HG02973 (cell line): ENCODE measurements around the gene CLIP2.
"Not testable (repeated sequence)": the region's sequence is repeated elsewhere in the genome, so short reads cannot be mapped to it uniquely, and the experiment has no call there.

ENCODE experiments used
- ATAC-seq: cut with Tn5 transposase; IDR thresholded peaks from one replicate; pipeline ENCODE4 v1.9.1; 2021; ENCODE audit warnings: moderate library complexity; ENCODE audit not compliant: unreplicated experiment

CLIP2 gene

GRCh38 chr7:74289018-74289658, at the start of gene CLIP2:
TSS of gene CLIP2 (plus strand) at chr7:74289407. CDS start at chr7:74317547, 28,140 bp downstream.
- ATAC-seq = peak; percentile 49

GRCh38 chr7:74240482-74240881, 48.7 kb upstream of the CLIP2 start:
- no peak for ATAC-seq

GRCh38 chr7:74242122-74242443, 47.1 kb upstream of the CLIP2 start:
- ATAC-seq = no peak

- ATAC-seq = no peak
These were observed 42.7 kb upstream of the CLIP2 start for GRCh38 chr7:74246497-74246896.

GRCh38 chr7:74248156-74248555, 41.1 kb upstream of the CLIP2 start:
- ATAC-seq = no peak

- ATAC-seq = not testable (repeated sequence)
These were observed 40.1 kb upstream of the CLIP2 start for GRCh38 chr7:74249058-74249457.

- ATAC-seq = no peak
These were observed 36.3 kb upstream of the CLIP2 start for GRCh38 chr7:74252893-74253292.

GRCh38 chr7:74253331-74253730, 35.9 kb upstream of the CLIP2 start:
- ATAC-seq = no peak

GRCh38 chr7:74253835-74254128, 35.4 kb upstream of the CLIP2 start:
- ATAC-seq = no peak

GRCh38 chr7:74254129-74254857, 34.9 kb upstream of the CLIP2 start, which contains the start of gene RFC2:
TSS of gene RFC2 (minus strand) at chr7:74254399. CDS start at chr7:74254383, 16 bp downstream.
- ATAC-seq = peak; percentile 91

GRCh38 chr7:74254858-74255379, 34.3 kb upstream of the CLIP2 start:
- ATAC-seq = no peak

GRCh38 chr7:74255461-74255860, 33.7 kb upstream of the CLIP2 start:
- ATAC-seq = not testable (repeated sequence)

GRCh38 chr7:74256491-74257408, 32.5 kb upstream of the CLIP2 start:
- no peak for ATAC-seq

GRCh38 chr7:74258639-74259038, 30.6 kb upstream of the CLIP2 start:
- no peak for ATAC-seq

GRCh38 chr7:74262639-74263398, 26.4 kb upstream of the CLIP2 start:
- no peak for ATAC-seq

- ATAC-seq = no peak
These were observed 25.6 kb upstream of the CLIP2 start for GRCh38 chr7:74263399-74264120.

- ATAC-seq = no peak
These were observed 22.8 kb upstream of the CLIP2 start for GRCh38 chr7:74266191-74266963.

GRCh38 chr7:74267756-74268565, 21.2 kb upstream of the CLIP2 start:
- ATAC-seq = no peak
